Measurements from ENCODE around the gene RRAS. TPM values are rescaled to one million over a fixed set of nuclear protein-coding genes. Genes with fewer than 3 reads are reported as not detected.

Gene RRAS
- total and polyA plus RNA-seq, 12 donors = 6.8 to 180 (median 42.3) TPM

DNA sequence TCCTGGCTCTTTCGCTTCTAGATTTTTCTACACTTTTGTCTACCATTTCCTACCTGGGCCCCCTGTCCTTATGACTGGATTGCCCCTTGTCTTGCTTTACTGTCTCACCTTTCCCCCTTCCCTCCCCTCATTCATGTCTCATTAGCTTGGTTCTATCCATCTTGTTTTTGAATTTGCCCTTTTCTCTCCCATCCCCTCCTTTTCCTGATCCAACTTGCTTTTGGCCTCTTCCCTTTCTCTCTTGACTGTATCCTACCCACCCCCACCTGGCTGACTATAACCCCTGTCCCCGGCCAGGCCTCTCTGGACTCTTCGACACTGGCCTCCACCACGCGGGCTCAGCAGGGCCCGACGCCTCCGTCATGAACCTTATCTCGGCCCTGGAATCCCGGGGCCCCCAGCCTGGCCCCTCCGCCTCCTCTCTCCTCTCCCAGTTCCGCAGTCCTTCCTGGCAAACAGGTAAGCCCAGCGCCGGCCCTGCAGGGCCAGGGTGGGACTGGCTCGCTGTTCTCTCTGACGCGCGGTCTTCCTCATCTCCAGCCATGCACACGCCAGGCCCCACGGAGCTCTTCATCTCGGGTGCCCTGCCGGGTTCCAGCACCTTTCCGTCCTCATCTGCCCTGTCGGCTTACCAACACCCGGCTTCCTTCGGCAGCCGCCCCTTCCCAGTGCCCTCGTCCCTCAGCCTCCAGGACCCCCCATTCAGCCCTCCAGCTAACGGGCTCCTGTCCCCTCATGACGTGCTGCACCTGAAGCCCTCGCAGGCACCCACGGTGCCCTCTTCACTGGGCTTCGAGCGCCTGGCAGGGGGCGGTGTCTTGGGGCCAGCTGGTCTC, 45.6 kb downstream of the RRAS start:
- H3K36me3 ChIP-seq (replicated peaks in 1 of 2) = peaks cover 0 to 56% of the 10 kb centered on the region in 2 donors
- WGBS, 4 donors = 85 to 89% (median 87%) methylated on average over 34 to 35 of the region's 35 CpGs

GRCh38 chr19:49593233-49594113, 46.5 kb downstream of the RRAS start:
- Histone ChIP-seq H3K36me3 (replicated peaks in 1 of 2) (peaks cover 0 to 47% of the 10 kb centered on the region in 2 donors), H3K9me3 (replicated peaks in 1 of 3) (no peaks in the 10 kb centered on the region), H3K4me3 (peak overlapping the region in 1 of 4 donors; percentile 95), H3K27me3 (no peaks in the 10 kb centered on the region), H3K27ac (peak overlapping the region in 4 of 5 donors; percentile 21 to 93 (median 68)), H3K4me1 (replicated peaks in 1 of 2) (peaks cover 9 to 18% of the 10 kb centered on the region in 2 donors)
- peak; percentile 93 to 97 (median 95) for DNase-seq
- TF ChIP-seq POLR2A (IDR thresholded peaks at IDR 0.05) = no peak
- TF ChIP-seq, protein P1, sequence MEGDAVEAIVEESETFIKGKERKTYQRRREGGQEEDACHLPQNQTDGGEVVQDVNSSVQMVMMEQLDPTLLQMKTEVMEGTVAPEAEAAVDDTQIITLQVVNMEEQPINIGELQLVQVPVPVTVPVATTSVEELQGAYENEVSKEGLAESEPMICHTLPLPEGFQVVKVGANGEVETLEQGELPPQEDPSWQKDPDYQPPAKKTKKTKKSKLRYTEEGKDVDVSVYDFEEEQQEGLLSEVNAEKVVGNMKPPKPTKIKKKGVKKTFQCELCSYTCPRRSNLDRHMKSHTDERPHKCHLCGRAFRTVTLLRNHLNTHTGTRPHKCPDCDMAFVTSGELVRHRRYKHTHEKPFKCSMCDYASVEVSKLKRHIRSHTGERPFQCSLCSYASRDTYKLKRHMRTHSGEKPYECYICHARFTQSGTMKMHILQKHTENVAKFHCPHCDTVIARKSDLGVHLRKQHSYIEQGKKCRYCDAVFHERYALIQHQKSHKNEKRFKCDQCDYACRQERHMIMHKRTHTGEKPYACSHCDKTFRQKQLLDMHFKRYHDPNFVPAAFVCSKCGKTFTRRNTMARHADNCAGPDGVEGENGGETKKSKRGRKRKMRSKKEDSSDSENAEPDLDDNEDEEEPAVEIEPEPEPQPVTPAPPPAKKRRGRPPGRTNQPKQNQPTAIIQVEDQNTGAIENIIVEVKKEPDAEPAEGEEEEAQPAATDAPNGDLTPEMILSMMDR (IDR thresholded peaks at IDR 0.05) = no peak
- 5 to 10% (median 6%) methylated on average over 14 to 27 of the region's 27 CpGs for WGBS, 4 donors
- intact Hi-C loops (cut with DNase I) = no loop called here

More for the DNA sequence above, 45.6 kb downstream of the RRAS start:
- intact Hi-C loops (cut with DNase I) = no loop called here
- DNase-seq = no peak
- peaks cover 9 to 18% of the 10 kb centered on the region in 2 donors for H3K4me1 ChIP-seq (replicated peaks in 1 of 2)
- H3K27me3 ChIP-seq = no peaks in the 10 kb centered on the region
- H3K4me3 ChIP-seq = no peak overlapping the region
- TF ChIP-seq, protein P1 (IDR thresholded peaks at IDR 0.05) = no peak
- no peak for TF ChIP-seq POLR2A (IDR thresholded peaks at IDR 0.05)
- H3K27ac ChIP-seq = peak overlapping the region in 3 of 5 donors; percentile 21 to 93 (median 54)
- no peaks in the 10 kb centered on the region for H3K9me3 ChIP-seq (replicated peaks in 1 of 3)

- no peak for TF ChIP-seq POLR2A (IDR thresholded peaks at IDR 0.05)
- TF ChIP-seq, protein P1 (IDR thresholded peaks at IDR 0.05) = no peak
- H3K4me3 ChIP-seq = peak overlapping the region in 2 of 4 donors; percentile 74 to 95
- H3K4me1 ChIP-seq (replicated peaks in 1 of 2) = peaks cover 9 to 18% of the 10 kb centered on the region in 2 donors
- 2 to 4% (median 4%) methylated on average over 21 to 28 of the region's 28 CpGs for WGBS, 4 donors
- peaks cover 0 to 42% of the 10 kb centered on the region in 2 donors for H3K36me3 ChIP-seq (replicated peaks in 1 of 2)
- H3K9me3 ChIP-seq (replicated peaks in 1 of 3) = no peaks in the 10 kb centered on the region
- peak in 4 of 7 donors; percentile 28 to 44 (median 31) for DNase-seq
- peak overlapping the region in 4 of 5 donors; percentile 21 to 93 (median 68) for H3K27ac ChIP-seq
- no peaks in the 10 kb centered on the region for H3K27me3 ChIP-seq
- intact Hi-C loops (cut with DNase I) = no loop called here
These were observed 47.3 kb downstream of the RRAS start for GRCh38 chr19:49592486-49593232.

Data from adrenal gland (tissue), 12 donors.